ENCODE data around the gene PALLD.

The PALLD gene

DNA sequence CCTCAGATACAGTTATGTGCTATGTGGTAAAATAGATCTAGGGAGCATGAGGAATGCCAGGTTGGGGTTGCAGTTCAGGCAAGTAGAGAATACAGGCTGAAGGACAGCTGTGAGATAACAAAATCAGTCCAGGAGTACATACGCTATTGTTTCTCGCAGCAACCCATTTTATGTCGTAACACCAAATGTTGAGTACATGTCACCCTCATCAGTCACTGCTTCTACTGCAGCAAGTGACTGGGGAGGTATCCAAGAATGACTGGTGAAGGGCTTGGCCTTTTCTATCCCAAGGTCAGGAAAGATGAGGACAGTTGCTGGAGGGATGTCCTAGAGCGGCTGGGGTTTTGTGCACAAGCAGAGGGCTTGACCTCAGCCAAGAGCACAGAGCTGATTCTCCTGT is 341.1 kb downstream of the PALLD start:
- H3K27me3 Mint-ChIP-seq = peaks cover 63% of the 10 kb centered on the region
- H3K36me3 Mint-ChIP-seq (ENCODE audit: low read depth) = no peaks in the 10 kb centered on the region
- H3K9me3 Mint-ChIP-seq = no peaks in the 10 kb centered on the region
- no peak overlapping the region for H3K27ac Mint-ChIP-seq
- H3K4me1 Mint-ChIP-seq (ENCODE audit: low read depth) = peaks cover 13% of the 10 kb centered on the region
- DNase-seq = no peak
- no peak overlapping the region for H3K4me3 Mint-ChIP-seq

DNA sequence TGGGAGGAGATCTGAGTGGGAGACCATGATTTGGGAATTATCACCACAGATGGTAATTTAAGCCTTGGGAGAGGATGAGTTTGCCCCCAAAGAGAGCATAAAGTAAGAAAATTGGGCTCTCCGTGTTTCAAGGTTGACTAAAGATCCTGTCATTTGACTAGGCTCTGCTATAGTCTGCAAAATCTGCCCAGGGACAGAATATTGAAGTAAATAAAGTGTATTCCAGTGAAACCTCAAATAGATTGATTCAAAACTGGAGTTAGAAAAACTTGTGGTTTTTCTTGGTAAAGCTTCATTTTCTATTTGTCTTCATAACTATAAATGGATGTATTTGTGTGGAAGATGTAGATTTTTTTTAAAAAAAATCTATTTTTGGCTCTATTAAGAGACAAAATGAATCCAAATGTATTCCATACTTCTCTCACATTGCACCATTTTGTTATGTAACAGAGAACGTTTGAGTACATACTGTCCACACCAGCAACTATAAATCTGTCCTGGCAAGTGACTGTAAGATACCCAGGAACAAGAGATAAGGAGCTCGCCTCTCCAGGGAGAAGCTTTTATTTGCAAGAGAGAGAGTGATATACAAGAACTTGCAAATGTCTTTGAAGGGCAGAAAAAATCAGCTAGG is 343.0 kb downstream of the PALLD start:
- no peaks in the 10 kb centered on the region for H3K36me3 Mint-ChIP-seq (ENCODE audit: low read depth)
- H3K27ac Mint-ChIP-seq = no peak overlapping the region
- DNase-seq = no peak
- no peaks in the 10 kb centered on the region for H3K9me3 Mint-ChIP-seq
- peaks cover 56% of the 10 kb centered on the region for H3K27me3 Mint-ChIP-seq
- H3K4me1 Mint-ChIP-seq (ENCODE audit: low read depth) = peaks cover 10% of the 10 kb centered on the region
- no peak overlapping the region for H3K4me3 Mint-ChIP-seq

GRCh38 chr4:168840392-168840763 is 343.5 kb downstream of the PALLD start:
- Mint-ChIP-seq H3K27me3 (peaks cover 55% of the 10 kb centered on the region), H3K27ac (no peak overlapping the region), H3K9me3 (no peaks in the 10 kb centered on the region), H3K36me3 (ENCODE audit: low read depth) (no peaks in the 10 kb centered on the region), H3K4me1 (ENCODE audit: low read depth) (peaks cover 10% of the 10 kb centered on the region), H3K4me3 (no peak overlapping the region)
- DNase-seq = no peak

GRCh38 chr4:168841000-168841671 is 344.3 kb downstream of the PALLD start:
- Mint-ChIP-seq H3K4me3 (no peak overlapping the region), H3K27ac (no peak overlapping the region), H3K27me3 (peaks cover 50% of the 10 kb centered on the region), H3K4me1 (ENCODE audit: low read depth) (peaks cover 10% of the 10 kb centered on the region), H3K9me3 (no peaks in the 10 kb centered on the region), H3K36me3 (ENCODE audit: low read depth) (no peaks in the 10 kb centered on the region)
- DNase-seq = no peak

GRCh38 chr4:168841672-168842019 is 344.8 kb downstream of the PALLD start:
- Mint-ChIP-seq H3K27ac (no peak overlapping the region), H3K36me3 (ENCODE audit: low read depth) (no peaks in the 10 kb centered on the region), H3K4me3 (no peak overlapping the region), H3K27me3 (peaks cover 48% of the 10 kb centered on the region), H3K4me1 (ENCODE audit: low read depth) (peaks cover 10% of the 10 kb centered on the region), H3K9me3 (no peaks in the 10 kb centered on the region)
- no peak for DNase-seq

GRCh38 chr4:168842186-168842585 is 345.3 kb downstream of the PALLD start:
- Mint-ChIP-seq H3K4me3 (no peak overlapping the region), H3K36me3 (ENCODE audit: low read depth) (no peaks in the 10 kb centered on the region), H3K27me3 (peaks cover 44% of the 10 kb centered on the region)

GRCh38 chr4:168843635-168844034 is 346.8 kb downstream of the PALLD start:
- Mint-ChIP-seq H3K36me3 (ENCODE audit: low read depth) (no peaks in the 10 kb centered on the region), H3K27me3 (peaks cover 34% of the 10 kb centered on the region), H3K4me3 (no peak overlapping the region), H3K27ac (no peak overlapping the region), H3K9me3 (no peaks in the 10 kb centered on the region), H3K4me1 (ENCODE audit: low read depth) (peaks cover 11% of the 10 kb centered on the region)
- DNase-seq = no peak

More at GRCh38 chr4:168842186-168842585, 345.3 kb downstream of the PALLD start:
- no peaks in the 10 kb centered on the region for H3K9me3 Mint-ChIP-seq
- no peak for DNase-seq
- H3K4me1 Mint-ChIP-seq (ENCODE audit: low read depth) = peaks cover 10% of the 10 kb centered on the region
- no peak overlapping the region for H3K27ac Mint-ChIP-seq

GRCh38 chr4:168844353-168845049 is 347.6 kb downstream of the PALLD start:
- Mint-ChIP-seq H3K4me1 (ENCODE audit: low read depth) (peaks cover 11% of the 10 kb centered on the region), H3K27ac (no peak overlapping the region), H3K36me3 (ENCODE audit: low read depth) (no peaks in the 10 kb centered on the region), H3K4me3 (no peak overlapping the region), H3K9me3 (no peaks in the 10 kb centered on the region), H3K27me3 (peaks cover 30% of the 10 kb centered on the region)
- no peak for DNase-seq

GRCh38 chr4:168845897-168846296 is 349.0 kb downstream of the PALLD start:
- H3K4me3 Mint-ChIP-seq = no peak overlapping the region
- DNase-seq = no peak
- H3K4me1 Mint-ChIP-seq (ENCODE audit: low read depth) = peaks cover 7% of the 10 kb centered on the region
- peaks cover 27% of the 10 kb centered on the region for H3K27me3 Mint-ChIP-seq
- no peaks in the 10 kb centered on the region for H3K36me3 Mint-ChIP-seq (ENCODE audit: low read depth)
- H3K9me3 Mint-ChIP-seq = no peaks in the 10 kb centered on the region
- no peak overlapping the region for H3K27ac Mint-ChIP-seq

- H3K27me3 Mint-ChIP-seq = peaks cover 27% of the 10 kb centered on the region
- H3K4me1 Mint-ChIP-seq (ENCODE audit: low read depth) = peaks cover 7% of the 10 kb centered on the region
- no peak overlapping the region for H3K4me3 Mint-ChIP-seq
Observed at GRCh38 chr4:168846414-168846813, 349.6 kb downstream of the PALLD start.

GRCh38 chr4:168847771-168848502 is 351.1 kb downstream of the PALLD start:
- H3K36me3 Mint-ChIP-seq (ENCODE audit: low read depth) = no peaks in the 10 kb centered on the region
- DNase-seq = no peak
- peaks cover 20% of the 10 kb centered on the region for H3K27me3 Mint-ChIP-seq
- H3K4me1 Mint-ChIP-seq (ENCODE audit: low read depth) = peaks cover 3% of the 10 kb centered on the region
- H3K4me3 Mint-ChIP-seq = no peak overlapping the region
- no peaks in the 10 kb centered on the region for H3K9me3 Mint-ChIP-seq
- no peak overlapping the region for H3K27ac Mint-ChIP-seq

More at GRCh38 chr4:168846414-168846813, 349.6 kb downstream of the PALLD start:
- H3K27ac Mint-ChIP-seq = no peak overlapping the region
- H3K36me3 Mint-ChIP-seq (ENCODE audit: low read depth) = no peaks in the 10 kb centered on the region
- DNase-seq = no peak
- H3K9me3 Mint-ChIP-seq = no peaks in the 10 kb centered on the region

GRCh38 chr4:168849030-168849675 is 352.3 kb downstream of the PALLD start:
- H3K36me3 Mint-ChIP-seq (ENCODE audit: low read depth) = no peaks in the 10 kb centered on the region
- no peak overlapping the region for H3K27ac Mint-ChIP-seq
- peaks cover 11% of the 10 kb centered on the region for H3K4me1 Mint-ChIP-seq (ENCODE audit: low read depth)
- H3K4me3 Mint-ChIP-seq = no peak overlapping the region
- H3K27me3 Mint-ChIP-seq = peaks cover 19% of the 10 kb centered on the region
- no peak for DNase-seq
- H3K9me3 Mint-ChIP-seq = no peaks in the 10 kb centered on the region

DNA sequence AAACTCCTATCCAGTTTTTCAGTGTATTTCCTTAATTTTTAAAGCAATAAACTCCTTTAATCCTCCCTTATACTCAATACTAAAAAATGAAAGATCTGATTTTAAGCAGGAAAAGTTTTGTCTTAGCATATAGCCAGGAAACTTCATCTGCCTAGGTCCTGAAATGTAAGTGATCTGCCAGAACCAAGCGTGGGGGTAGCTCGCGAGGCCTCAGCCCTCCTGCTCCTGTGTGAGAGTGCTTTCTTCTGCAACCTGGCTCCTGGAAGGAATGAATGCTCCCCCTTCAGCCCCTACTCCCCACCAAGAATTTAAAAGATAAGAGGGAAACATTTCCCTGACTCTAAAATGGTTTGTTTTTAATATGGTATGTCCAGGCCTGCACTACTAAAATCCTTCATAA is 353.1 kb downstream of the PALLD start:
- Mint-ChIP-seq H3K4me3 (no peak overlapping the region), H3K27me3 (peaks cover 15% of the 10 kb centered on the region), H3K36me3 (ENCODE audit: low read depth) (no peaks in the 10 kb centered on the region), H3K9me3 (no peaks in the 10 kb centered on the region), H3K4me1 (ENCODE audit: low read depth) (peaks cover 11% of the 10 kb centered on the region), H3K27ac (no peak overlapping the region)
- DNase-seq = no peak

DNA sequence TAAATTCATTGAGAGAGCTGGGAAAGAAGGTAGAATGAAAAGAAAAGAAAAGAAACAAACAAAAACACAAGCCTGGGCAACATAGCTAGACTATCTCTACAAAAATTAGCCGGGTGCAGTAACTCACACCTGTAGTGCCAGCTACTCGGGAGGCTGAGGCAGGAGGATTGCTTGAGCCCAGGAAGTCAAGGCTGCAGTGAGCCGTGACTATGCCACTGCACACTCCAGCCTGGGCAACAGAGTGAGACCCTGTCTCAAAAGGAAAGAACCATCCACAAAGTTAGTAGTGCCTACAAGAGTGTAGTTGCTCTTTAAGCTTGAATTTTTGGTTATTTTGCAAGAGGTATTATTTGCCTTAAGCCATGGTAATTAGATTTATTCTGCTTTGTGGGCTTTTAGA is 355.5 kb downstream of the PALLD start:
- H3K9me3 Mint-ChIP-seq = no peaks in the 10 kb centered on the region
- H3K27me3 Mint-ChIP-seq = peaks cover 10% of the 10 kb centered on the region
- no peak overlapping the region for H3K4me3 Mint-ChIP-seq
- H3K27ac Mint-ChIP-seq = no peak overlapping the region
- H3K36me3 Mint-ChIP-seq (ENCODE audit: low read depth) = no peaks in the 10 kb centered on the region
- no peak for DNase-seq
- peaks cover 11% of the 10 kb centered on the region for H3K4me1 Mint-ChIP-seq (ENCODE audit: low read depth)
